HTR-8/SVneo (cell line): ENCODE measurements around the gene GPR18.

Experiments
- DNase-seq: peaks from one replicate; pipeline ENCODE4 v3.0.0; 2011; ENCODE audit warnings: low spot score, mixed read lengths; ENCODE audit not compliant: insufficient read length
- FAIRE-seq: peaks from 2 replicates; lab custom pipeline; 2011; peaks lifted over from hg19 to GRCh38; lab: Jason Lieb, UNC

GPR18 gene

DNA sequence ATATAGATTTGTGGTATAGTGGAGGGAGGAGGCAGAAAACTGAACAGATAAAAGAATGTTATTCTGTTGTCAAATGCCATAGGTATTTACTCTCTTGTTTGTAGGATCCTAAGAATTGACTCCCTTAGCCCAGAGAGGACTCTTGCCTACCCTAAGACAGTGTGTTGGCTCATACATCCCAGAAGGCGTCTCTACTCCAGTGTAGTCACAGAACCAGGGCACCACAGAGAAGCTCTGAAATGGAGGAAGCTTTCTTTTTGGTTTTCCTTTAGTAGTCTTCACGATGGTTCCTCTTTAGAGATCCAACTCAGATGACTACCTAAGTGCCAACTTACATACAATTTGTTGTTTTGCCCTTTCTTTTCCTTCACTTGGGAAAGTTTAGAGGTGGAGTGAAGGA is 35.0 kb upstream of the GPR18 start:
- no peak for FAIRE-seq
- no peak for DNase-seq

DNA sequence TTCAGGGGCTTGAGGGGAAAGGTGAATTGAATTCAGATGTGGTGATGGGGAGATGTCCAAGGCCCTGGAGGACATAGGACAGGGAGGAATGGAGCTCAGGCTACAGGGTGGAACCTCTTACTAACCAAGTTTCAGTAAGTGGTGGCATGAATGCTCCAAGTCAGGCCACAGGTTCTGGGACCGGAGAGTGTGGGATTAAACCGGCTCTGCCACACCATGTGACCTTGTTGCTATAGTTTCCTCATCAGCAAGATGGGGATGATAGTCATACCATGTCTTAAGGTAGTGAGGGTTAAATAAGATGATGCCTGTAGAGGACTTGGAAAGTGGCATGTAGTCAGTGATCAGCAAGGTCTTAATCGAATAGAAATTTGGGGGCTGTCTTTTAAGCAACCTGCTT is 32.7 kb upstream of the GPR18 start:
- no peak for FAIRE-seq
- no peak for DNase-seq

DNA sequence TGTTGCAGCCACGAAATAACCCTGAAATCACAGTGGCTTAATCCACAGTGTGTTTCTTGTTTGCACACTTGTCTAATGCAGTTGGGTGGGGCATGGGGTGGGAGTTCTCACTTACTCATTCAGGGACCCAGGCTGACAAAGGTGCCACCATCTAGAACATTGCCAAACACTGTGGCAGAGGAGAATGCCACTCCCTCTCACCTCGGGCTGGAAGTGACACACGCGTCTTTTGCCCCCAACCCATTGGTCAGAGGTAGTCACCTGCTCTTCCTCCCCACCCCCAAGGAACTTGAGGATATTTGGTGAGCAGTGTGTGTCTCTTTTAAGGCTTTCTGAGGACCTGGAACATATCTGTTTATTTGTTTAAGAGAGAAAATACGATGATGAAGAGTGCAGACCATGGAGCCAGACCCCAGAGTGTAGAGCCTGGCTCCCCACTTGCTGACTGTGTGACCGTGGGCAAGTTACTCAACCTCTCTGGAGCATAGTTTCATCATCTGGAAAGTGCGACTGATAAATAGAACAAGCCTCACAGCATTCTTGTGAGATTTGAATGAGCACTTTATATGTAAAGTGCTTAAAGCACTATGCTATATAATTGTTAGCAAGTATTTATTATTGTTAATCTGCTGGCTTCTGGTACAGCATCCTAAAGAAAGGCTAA is 31.6 kb upstream of the GPR18 start:
- DNase-seq, result no peak
- no peak for FAIRE-seq

DNA sequence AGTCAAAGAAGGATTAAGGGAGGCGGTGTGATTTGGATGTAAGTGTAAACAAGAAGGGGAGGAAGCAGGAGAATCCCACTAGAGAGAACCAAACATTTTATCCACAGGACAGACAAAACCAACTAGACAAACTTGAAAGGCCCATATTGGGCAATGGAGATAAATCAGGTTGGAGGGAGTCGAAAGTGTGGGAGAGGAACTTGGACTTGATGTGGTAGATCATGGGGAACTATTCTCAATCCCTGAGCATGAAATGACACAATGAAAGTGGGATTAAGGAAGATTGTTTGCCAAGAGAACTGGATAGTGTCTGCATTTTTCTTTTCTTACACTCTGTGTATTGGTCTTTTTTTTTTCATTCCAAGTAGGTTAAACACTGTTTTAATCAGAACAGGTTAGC is 31.1 kb upstream of the GPR18 start:
- DNase-seq (no peak), FAIRE-seq (no peak)

DNA sequence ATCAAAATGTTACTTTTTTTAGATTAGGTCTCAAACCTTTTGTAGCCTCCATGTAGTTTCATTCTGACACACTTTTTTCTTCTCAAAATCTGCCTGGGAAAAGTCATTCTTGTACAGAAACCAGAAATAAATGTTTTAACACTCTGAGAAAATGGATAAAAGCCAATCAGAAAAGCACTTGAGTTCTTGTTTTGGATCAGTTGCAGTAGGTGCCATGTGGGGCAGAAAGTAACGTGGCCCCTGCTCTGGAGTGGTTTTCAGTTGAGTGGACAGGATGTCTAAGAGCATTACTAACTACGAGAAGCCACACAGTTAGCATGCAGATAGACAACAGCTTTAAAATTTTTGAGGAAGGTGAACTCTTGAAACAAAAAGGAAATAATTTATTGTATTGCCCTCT is 29.9 kb upstream of the GPR18 start:
- no peak for FAIRE-seq
- no peak for DNase-seq

DNA sequence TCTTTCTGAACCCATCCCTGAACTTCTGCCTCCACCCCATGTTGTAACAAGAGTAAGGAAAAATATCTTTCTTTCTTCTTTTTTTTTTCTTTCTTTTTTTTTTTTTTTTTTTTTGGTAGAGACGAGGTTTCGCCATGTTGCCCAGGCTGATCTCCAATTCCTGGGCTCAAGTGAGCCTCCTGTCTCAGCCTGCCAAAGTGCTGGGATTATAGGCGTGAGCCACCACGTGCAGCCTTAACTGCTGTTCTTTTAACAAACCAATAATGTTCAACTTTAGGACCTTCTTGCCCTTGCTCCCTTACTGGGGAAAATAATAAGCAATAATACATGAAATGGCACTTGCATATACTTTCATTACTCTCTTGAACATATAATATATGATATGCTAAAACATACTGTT is 29.4 kb upstream of the GPR18 start:
- DNase-seq (no peak), FAIRE-seq (no peak)

DNA sequence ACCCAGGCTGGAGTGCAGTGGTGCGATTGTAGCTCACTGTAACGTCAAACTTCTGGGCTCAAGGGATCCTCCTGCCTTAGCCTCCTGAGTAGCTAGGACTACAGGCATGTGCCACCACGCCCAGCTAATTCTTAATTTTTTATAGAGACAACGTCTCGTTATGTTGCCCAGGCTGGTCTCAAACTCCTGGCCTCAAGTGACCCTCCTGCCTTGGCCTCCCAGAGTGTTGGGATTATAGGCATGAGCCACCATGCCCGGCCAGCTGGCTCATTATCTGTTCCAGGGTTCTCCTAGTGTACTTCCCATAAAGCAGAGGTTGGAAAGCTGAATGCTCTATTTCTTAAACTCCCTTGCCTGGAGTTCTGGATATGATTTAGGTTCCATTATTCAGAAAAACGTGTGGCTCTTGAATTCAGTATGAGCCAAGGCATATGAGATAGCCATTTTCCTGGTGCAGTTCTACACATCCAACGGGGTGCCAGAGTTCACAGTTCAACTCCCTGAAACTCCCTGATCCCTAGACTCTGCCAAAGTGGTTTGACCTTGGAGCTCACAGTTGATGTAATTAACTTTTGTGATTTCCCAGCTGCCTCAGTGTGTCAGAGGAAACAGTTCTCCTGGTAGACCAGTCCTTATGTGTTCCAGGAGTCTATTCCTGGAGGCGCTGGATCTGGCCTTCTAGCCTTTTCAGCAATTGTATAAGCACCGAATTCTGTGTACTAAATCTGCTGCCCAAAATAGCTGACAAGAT is 27.4 kb upstream of the GPR18 start:
- no peak for FAIRE-seq
- DNase-seq, result no peak

DNA sequence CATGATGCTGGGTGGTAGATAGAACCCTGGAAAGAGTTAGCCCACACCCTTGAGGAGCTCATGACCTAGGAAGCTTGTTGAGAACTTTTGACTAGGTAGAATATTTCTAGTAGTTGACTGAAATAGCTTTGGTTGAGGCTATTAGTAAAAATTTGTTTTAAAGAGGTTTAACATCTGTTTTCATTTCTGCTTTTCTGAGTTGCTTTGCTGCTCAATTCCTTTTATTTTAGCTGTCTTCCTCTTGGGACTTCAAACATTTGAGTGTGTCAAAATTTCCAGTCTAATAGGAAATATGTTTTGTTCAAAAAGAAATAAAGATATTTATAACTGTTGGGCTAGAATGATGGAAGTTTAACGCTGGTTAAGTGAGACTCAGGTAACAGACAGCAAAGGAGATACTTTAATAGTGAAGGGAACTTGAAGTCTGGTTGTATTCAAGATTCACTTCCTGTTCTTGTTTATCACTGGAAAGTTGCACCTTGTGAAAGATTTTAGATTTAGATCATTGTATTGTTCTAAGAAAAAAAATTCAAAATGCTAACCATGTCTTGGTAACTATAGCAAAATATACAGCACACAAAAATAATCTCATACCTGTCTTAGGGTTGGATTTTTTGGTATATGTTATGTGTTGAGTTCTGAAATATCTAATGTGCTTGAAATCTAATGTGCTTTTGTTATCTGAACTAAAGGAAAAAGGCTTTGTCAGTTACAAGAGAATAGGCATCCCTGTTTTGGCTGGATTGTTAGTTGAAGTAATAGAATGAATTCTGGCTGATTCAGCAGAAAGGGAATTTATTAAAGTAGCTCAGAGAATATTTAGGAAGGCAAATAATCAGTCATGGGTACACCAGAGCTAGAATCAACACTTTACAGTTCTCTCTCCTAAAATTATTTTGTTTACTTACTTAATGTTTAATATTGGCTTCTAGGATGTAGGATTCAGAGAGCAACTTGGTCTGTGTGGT is 24.4 kb upstream of the GPR18 start:
- no peak for DNase-seq
- no peak for FAIRE-seq

DNA sequence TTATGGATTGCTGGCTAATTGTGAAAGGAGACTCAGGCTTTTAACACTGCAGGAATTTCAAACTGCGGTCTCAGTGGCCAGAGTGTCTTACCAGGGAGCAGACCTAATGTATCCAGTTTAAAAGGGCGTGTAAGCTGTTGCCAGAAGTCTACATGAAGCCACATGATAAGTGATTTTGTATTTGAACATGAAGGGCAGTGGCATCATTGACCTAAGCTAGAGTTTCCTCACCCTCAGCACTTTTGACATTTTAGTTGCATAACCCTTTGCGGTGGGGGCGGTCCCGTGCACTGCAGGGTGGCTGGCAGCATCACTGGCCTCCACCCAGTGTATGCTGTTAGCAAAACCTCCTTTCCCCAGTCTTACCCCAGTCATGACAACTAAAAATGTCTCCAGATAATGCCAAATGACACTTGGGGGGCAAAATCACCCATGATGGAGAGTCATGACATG is 23.7 kb upstream of the GPR18 start:
- DNase-seq (no peak), FAIRE-seq (no peak)

DNA sequence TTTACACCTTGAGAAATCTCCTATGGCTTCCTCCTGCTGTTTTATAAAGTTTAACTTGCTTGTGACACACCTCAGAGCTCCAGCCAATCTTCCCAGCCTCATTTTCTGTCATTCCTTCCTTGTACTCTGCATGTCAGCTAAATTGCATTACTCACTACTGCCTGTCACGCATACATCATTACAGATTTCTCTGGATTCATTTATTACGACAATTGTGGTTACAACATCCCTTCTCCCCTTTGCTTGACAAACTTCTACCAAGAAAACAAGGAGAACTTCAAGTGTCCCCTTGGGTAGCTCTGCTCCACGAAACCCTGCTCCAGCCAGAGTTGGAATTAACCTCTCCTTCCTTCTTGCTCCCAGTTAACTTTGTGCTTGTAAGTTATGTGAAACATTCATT is 22.0 kb upstream of the GPR18 start:
- DNase-seq (no peak), FAIRE-seq (no peak)

DNA sequence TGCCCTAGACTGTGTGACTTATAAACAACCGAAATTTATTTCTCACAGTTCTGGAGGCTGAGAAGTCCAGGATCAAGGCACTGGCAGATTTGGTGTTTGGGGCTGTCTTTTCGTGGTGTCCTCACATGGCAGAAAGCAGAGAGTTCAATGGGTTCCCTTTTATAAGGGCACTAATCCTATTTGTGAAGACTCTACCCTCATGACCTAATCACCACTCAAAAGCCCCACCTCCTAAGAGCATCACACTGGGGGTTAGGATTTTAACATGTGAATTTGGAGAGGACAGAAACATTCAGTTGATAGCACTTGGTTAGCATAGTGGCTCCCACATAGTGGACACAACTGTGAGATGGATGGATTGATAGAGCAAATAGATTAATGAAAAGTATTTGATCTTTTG is 21.5 kb upstream of the GPR18 start:
- no peak for FAIRE-seq

DNA sequence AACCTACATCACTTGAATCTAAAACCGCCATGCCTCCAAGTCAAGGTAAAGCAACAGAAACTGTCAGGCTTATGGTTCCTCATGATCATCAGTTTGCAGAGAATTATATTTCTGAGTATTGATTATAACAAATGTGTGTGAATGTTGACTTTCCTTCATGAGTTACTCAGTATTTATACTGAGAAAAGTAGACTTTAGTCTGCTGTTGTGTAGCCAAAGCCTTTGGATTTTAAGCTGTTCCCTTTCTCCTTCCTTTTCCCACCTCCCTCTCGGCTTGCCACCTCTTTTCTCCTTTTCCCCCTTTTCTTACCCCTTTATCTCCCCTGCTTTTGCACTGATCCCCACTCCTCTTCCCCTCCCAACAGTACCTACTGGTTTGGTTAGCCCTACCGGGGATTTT is 20.7 kb upstream of the GPR18 start:
- FAIRE-seq, result no peak
- no peak for DNase-seq

More for the DNA sequence above, 21.5 kb upstream of the GPR18 start:
- DNase-seq, result no peak

DNA sequence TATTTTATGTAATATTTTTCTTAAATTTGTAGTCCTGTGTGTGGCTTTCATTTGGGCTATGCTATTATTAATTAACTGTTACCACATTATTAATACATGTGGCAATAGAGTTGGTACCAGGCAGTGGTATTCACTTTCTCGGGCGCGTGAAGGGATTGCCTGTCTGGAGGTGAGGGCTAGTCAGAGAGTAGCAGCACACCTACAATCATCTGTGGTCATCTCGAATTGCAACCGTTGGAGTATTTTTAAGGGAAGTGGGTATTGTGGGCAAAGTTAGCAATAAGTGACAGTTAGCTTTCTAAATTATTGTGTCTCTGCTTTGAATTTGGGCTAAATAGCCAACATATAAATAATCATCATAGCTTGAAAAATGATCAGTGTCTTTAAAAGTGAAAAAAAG is 20.0 kb upstream of the GPR18 start:
- FAIRE-seq, result no peak
- DNase-seq, result no peak

DNA sequence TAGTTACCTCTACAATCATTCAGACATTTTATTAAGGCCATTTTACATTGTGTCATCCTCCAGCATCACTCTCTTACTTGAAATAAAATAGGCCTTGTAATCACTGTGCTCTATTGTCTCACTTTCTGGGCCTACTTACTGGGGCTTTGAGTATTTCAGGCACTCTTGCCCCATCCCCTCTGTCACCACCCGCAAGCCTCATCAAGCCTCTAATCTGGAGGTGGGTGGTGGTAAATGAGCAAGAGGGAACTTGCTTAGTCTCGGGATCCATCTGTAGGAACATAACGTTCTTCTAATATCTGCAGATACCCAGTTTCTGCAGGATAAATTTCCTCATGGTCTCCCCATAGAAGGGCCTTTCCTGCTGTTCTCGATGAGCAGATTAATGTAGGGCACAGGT is 19.4 kb upstream of the GPR18 start:
- FAIRE-seq (no peak), DNase-seq (no peak)

DNA sequence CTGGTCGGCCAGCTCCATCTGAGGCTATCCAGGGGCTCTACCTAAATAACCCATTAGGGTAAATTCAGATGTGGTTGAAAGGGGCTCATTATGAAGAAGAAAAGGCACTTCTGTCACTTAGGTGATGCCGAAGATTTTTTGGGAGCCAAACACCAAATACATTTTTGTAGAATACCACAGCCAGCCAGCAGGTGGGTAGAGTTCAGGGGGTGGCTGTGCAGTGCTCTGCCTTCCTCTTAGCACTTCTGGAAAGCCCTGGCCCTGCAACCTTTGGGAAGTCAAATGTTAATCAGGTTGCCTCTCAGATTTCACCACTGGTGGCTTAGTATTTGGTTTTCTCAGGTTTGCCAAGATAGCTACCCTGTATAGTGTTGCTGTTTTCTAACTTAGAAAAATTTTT is 18.5 kb upstream of the GPR18 start:
- FAIRE-seq, result no peak

DNA sequence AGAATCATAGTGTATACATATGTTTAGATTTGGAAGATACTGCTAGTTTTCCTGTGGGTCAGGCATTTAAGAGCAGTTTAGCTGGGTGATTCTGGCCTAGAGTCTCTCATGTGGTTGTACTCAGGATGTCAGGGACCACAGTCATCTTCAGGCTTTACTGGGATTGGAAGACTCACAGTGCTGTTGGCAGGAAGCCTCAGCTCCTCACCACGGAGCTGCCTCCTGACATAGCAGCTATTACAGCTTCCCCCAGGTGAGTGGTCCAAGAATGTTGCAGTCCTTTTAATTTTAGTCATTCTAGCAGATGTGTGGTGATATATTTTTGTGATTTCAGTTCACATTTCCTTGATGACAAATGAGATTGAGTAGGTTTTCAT is 16.9 kb upstream of the GPR18 start:
- FAIRE-seq (no peak), DNase-seq (no peak)

More for the DNA sequence above, 18.5 kb upstream of the GPR18 start:
- DNase-seq, result no peak

DNA sequence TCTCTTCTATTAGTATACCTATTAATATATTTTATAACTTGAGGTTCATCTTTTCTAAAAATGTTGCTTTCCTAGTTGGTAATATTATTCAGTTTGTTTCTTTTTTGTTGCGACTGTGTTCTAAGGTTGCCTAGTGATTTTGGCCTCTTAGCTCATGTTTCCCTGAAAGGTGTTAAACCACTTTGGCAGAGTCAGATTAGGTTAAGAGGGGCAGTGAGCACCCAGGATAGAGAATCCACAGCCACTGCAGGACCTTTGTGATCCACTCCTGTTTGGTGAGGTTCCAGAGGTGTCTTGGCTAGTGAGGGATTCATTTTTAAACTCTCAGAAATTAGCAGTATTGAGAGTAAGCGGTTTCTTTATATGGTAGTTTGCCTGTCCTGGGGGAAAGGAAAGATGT is 14.9 kb upstream of the GPR18 start:
- FAIRE-seq (no peak), DNase-seq (no peak)

DNA sequence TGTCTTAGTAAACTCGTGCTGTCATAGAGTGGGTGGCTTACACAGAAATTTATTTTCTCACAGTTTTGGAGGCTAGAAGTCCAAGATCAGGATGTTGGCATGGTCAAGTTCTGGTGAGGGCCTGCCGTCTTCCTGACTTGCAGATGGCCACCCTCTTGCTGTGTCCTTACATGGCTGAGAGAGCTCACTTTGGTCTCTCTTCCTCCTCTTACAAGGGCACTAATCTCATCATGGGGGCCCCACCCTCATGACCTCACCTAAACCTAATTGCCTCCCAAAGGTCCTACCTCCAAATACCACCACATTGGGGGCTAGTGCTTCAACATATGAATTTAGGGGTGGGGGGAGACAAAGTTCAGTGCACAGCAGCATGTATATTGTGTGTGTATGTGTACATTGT is 14.3 kb upstream of the GPR18 start:
- FAIRE-seq (no peak), DNase-seq (no peak)

DNA sequence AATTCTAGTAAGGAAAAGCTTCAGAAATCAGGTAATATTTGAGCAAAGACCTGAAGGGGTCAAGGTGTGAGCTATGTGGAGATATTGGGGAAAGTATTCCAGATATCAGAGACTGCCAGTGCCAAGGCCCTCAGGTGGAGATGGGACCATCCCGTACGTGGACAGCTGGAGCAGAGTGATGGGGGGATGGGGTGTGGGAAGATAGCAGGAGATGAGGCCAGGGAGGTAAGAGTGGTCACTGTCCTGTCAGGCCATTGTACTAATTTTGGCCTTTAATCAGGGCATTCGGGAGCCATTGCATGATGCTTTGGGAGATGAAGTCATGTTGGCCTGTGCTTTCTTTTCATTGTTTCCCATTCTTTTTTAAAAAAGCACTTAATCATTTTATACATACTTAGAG is 13.1 kb upstream of the GPR18 start:
- DNase-seq (no peak), FAIRE-seq (no peak)

DNA sequence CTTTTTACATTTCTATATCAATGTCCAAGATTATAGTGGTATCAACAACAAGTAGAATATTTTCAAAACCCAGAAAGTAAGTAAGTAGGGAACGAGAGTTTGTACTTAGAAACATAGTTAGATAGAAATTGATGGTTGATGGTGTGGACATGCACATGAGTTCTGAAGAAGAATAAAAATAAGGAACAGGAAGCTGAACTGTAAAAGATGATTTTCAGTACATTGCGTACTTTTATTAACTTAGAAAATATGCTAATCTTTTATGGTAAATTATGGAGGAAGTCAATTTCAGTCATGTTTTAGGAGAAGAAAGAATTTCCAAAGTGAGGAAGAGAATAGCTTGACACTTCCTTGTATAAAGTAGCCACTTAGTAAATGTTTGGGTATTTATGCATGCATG is 12.3 kb upstream of the GPR18 start:
- FAIRE-seq (no peak), DNase-seq (no peak)
